Hepatocyte (in vitro differentiated cells): ENCODE results near the gene MAPK8IP2. TPM values are rescaled to one million over a fixed set of nuclear protein-coding genes. Genes with fewer than 3 reads are reported as not detected.
A peak's percentile ranks its signal among the peaks of the same experiment; 100 is the strongest.

Experiments used
- DNase-seq: peaks from one replicate; pipeline ENCODE4 v3.0.0-alpha.2; 2016; ENCODE audit warnings: low spot score
- H2AFZ ChIP-seq: fragments of 200-600 bp; sonication (generic); 2 replicates; pipeline ENCODE4 v1.6.0; 2016; ENCODE audit warnings: antibody characterized with exemption, mild to moderate bottlenecking
- H3K27ac ChIP-seq: fragments of 200-600 bp; sonication (generic); 2 replicates; pipeline ENCODE4 v1.5.1; 2016; ENCODE audit warnings: mild to moderate bottlenecking
- H3K27me3 ChIP-seq: fragments of 200-600 bp; sonication (generic); 2 replicates; pipeline ENCODE4 v1.6.1; 2016
- H3K36me3 ChIP-seq: fragments of 200-600 bp; sonication (generic); replicated peaks from 2 replicates; pipeline ENCODE4 v1.5.1; 2016; ENCODE audit warnings: low read depth; ENCODE audit not compliant: insufficient read depth
- H3K4me1 ChIP-seq: fragments of 200-600 bp; sonication (generic); 2 replicates; pipeline ENCODE4 v1.5.1; 2016; ENCODE audit warnings: mild to moderate bottlenecking, moderate library complexity; ENCODE audit not compliant: insufficient read depth
- H3K4me2 ChIP-seq: fragments of 200-600 bp; sonication (generic); 2 replicates; pipeline ENCODE4 v1.6.0; 2016
- H3K4me3 ChIP-seq: fragments of 200-600 bp; sonication (generic); 2 replicates; pipeline ENCODE4 v1.5.1; 2016; ENCODE audit warnings: mild to moderate bottlenecking
- H3K79me2 ChIP-seq: fragments of 200-600 bp; sonication (generic); 2 replicates; pipeline ENCODE4 v1.6.0; 2017; ENCODE audit warnings: mild to moderate bottlenecking
- H3K9me2 ChIP-seq: fragments of 200-600 bp; sonication (generic); replicated peaks from 2 replicates; pipeline ENCODE4 v1.6.0; 2017; ENCODE audit warnings: mild to moderate bottlenecking; ENCODE audit not compliant: insufficient read depth
- H3K9me3 ChIP-seq: fragments of 200-600 bp; sonication (generic); 2 replicates; pipeline ENCODE4 v1.5.1; 2016; ENCODE audit warnings: low read depth, mild to moderate bottlenecking
- H4K20me1 ChIP-seq: fragments of 200-600 bp; sonication (generic); 2 replicates; pipeline ENCODE4 v1.6.0; 2016; ENCODE audit warnings: mild to moderate bottlenecking; ENCODE audit not compliant: insufficient read depth, poor library complexity, severe bottlenecking
- CTCF ChIP-seq: fragments of 200-600 bp; sonication (generic); IDR thresholded peaks from 2 replicates; pipeline ENCODE4 v1.5.1; 2016; ENCODE audit warnings: antibody characterized with exemption, mild to moderate bottlenecking; ENCODE audit not compliant: poor library complexity
- EZH2 ChIP-seq: fragments of 200-600 bp; sonication (generic); IDR thresholded peaks from 2 replicates; pipeline ENCODE4 v1.6.1; 2016; ENCODE audit warnings: antibody characterized with exemption, mild to moderate bottlenecking, borderline replicate concordance
- EZH2phosphoT487 ChIP-seq: fragments of 200-600 bp; sonication (generic); IDR thresholded peaks from one replicate; pipeline ENCODE4 v1.6.1; 2018; ENCODE audit warnings: antibody characterized with exemption, mild to moderate bottlenecking, low read depth, moderate library complexity; ENCODE audit not compliant: unreplicated experiment, severe bottlenecking
- WGBS: methylation state at CpG from one replicate; pipeline ENCODE4 v1.1.6; 2016; ENCODE audit warnings: low lambda C conversion rate; ENCODE audit errors: missing lambda C conversion rate; 5-methylcytosine and 5-hydroxymethylcytosine counted together
- polyA plus RNA-seq: library from polyadenylated mRNA; unstranded; fragments of >200 nt; fragmentation: Nextera tagmentation; extraction: Ambion mirVana; gene quantifications from 2 replicates; pipeline ENCODE4 v1.2.1, GENCODE V29; 2016
- total RNA-seq: library from RNA; depleted of rRNA; stranded (reverse); fragments of >200 nt; gene quantifications from 2 replicates; pipeline ENCODE4 v1.2.3, GENCODE V29; 2014

Gene MAPK8IP2
- total and polyA plus RNA-seq, 2 experiments from 2014 or later = 1.6 to 4.0 TPM

GRCh38 chr22:50601669-50602337 lies 1.2 kb downstream of the MAPK8IP2 start:
- no peaks in the 10 kb centered on the region for H3K79me2 ChIP-seq
- 55% methylated on average over 12 of the region's 12 CpGs for WGBS
- no peak overlapping the region for H2AFZ ChIP-seq
- no peak for DNase-seq
- H3K9me2 ChIP-seq = no peaks in the 10 kb centered on the region
- H3K4me2 ChIP-seq = no peak overlapping the region
- H3K36me3 ChIP-seq = no peaks in the 10 kb centered on the region
- H4K20me1 ChIP-seq = no peaks in the 10 kb centered on the region
- H3K9me3 ChIP-seq = no peaks in the 10 kb centered on the region
- H3K4me1 ChIP-seq = peaks cover 3% of the 10 kb centered on the region
- H3K27ac ChIP-seq = no peak overlapping the region
- peaks cover 27% of the 10 kb centered on the region for H3K27me3 ChIP-seq
- H3K4me3 ChIP-seq = no peak overlapping the region
- TF ChIP-seq CTCF (no peak), EZH2phosphoT487 (no peak), EZH2 (no peak)

- TF ChIP-seq CTCF (no peak), EZH2 (no peak), EZH2phosphoT487 (no peak)
- Histone ChIP-seq H2AFZ (no peak overlapping the region), H3K4me2 (no peak overlapping the region), H3K4me3 (no peak overlapping the region), H4K20me1 (no peaks in the 10 kb centered on the region), H3K9me2 (no peaks in the 10 kb centered on the region), H3K36me3 (no peaks in the 10 kb centered on the region), H3K79me2 (no peaks in the 10 kb centered on the region), H3K27me3 (peaks cover 27% of the 10 kb centered on the region), H3K9me3 (no peaks in the 10 kb centered on the region), H3K27ac (no peak overlapping the region), H3K4me1 (peaks cover 3% of the 10 kb centered on the region)
- WGBS = 38% methylated on average over 2 of the region's 2 CpGs
- DNase-seq = no peak
Measured at GRCh38 chr22:50602338-50602700, 1.7 kb downstream of the MAPK8IP2 start.

GRCh38 chr22:50603511-50604255 lies 3.1 kb downstream of the MAPK8IP2 start:
- 27% methylated on average over 41 of the region's 70 CpGs for WGBS
- H3K4me2 ChIP-seq = no peak overlapping the region
- H3K9me3 ChIP-seq = no peaks in the 10 kb centered on the region
- no peaks in the 10 kb centered on the region for H4K20me1 ChIP-seq
- no peak overlapping the region for H3K4me3 ChIP-seq
- H3K9me2 ChIP-seq = no peaks in the 10 kb centered on the region
- peaks cover 27% of the 10 kb centered on the region for H3K27me3 ChIP-seq
- no peak for DNase-seq
- no peaks in the 10 kb centered on the region for H3K79me2 ChIP-seq
- no peaks in the 10 kb centered on the region for H3K36me3 ChIP-seq
- peaks cover 3% of the 10 kb centered on the region for H3K4me1 ChIP-seq
- TF ChIP-seq EZH2 (peak; percentile 57), EZH2phosphoT487 (no peak)
- H3K27ac ChIP-seq = no peak overlapping the region
- no peak overlapping the region for H2AFZ ChIP-seq
